Measurements from ENCODE around the gene DNAJB11.
A peak's percentile ranks its signal among the peaks of the same experiment; 100 is the strongest.

DNAJB11 gene

DNA sequence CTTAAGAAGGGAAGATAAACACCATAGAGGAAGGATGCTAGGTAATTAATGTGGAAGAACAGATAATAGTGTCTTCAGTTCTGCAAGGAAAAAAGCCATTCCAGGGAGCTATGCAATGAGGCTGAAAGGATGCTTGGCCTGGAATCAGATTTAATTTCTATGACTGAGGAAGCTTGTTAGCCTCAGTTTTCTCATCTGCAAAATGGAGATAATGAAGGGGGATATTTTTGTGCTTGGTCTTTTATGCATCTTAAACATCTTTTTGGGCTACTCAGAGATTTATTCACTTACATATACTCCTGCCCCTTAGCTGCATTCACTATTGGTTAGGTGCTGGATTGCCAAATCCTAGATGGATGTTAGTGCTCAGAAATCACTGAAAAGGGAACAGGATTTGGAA lies 16.7 kb downstream of the DNAJB11 start:
- no peak overlapping the region for H3K4me3 ChIP-seq (ENCODE audit: control insufficient read depth, low read depth, low read length)
- TF ChIP-seq, protein P1, sequence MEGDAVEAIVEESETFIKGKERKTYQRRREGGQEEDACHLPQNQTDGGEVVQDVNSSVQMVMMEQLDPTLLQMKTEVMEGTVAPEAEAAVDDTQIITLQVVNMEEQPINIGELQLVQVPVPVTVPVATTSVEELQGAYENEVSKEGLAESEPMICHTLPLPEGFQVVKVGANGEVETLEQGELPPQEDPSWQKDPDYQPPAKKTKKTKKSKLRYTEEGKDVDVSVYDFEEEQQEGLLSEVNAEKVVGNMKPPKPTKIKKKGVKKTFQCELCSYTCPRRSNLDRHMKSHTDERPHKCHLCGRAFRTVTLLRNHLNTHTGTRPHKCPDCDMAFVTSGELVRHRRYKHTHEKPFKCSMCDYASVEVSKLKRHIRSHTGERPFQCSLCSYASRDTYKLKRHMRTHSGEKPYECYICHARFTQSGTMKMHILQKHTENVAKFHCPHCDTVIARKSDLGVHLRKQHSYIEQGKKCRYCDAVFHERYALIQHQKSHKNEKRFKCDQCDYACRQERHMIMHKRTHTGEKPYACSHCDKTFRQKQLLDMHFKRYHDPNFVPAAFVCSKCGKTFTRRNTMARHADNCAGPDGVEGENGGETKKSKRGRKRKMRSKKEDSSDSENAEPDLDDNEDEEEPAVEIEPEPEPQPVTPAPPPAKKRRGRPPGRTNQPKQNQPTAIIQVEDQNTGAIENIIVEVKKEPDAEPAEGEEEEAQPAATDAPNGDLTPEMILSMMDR (conservative IDR thresholded peaks at IDR 0.05; ENCODE audit: control insufficient read depth, insufficient read depth, low read depth, low read length), result no peak
- no peak for DNase-seq (ENCODE audit: low read depth)

GRCh38 chr3:186588632-186589031 lies 18.1 kb downstream of the DNAJB11 start:
- H3K4me3 ChIP-seq (ENCODE audit: control insufficient read depth, low read depth, low read length), result no peak overlapping the region
- TF ChIP-seq, protein P1 (conservative IDR thresholded peaks at IDR 0.05; ENCODE audit: control insufficient read depth, insufficient read depth, low read depth, low read length), result no peak
- no peak for DNase-seq (ENCODE audit: low read depth)

GRCh38 chr3:186589121-186589520 lies 18.6 kb downstream of the DNAJB11 start:
- no peak overlapping the region for H3K4me3 ChIP-seq (ENCODE audit: control insufficient read depth, low read depth, low read length)
- TF ChIP-seq, protein P1 (conservative IDR thresholded peaks at IDR 0.05; ENCODE audit: control insufficient read depth, insufficient read depth, low read depth, low read length), result peak; percentile 39
- DNase-seq (ENCODE audit: low read depth), result peak; percentile 52

DNA sequence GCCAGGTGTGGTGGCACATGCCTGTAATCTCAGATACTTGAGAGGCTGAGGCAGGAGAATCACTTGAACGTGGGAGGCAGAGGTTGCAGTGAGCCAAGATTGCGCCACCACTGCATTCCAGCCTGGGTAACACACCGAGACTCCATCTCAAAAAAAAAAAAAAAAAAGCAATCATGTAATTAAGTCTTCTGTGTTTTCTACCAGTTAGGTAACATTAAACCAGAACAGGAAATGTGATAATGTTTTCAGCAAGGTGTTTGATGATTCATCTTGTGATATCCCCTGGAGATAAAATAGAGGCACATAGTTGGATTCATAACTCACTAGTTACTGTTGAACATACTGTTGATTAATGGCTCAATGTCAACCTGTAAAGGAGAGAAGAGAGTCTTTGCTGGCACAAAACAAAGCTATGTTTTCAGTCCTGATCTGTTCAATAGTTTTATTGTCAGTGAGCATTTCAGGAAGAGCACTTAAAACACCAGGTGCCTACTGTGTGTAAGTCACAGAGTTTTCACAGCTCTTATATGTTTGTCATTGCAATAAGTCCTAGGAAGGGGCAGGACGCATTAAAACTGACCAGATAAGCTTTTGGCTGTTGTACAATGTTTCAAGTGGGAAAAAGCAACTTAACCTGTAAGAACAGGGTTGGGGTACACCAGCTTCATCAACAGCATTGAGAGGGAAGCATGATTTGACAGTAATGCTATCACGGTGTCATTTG lies 19.5 kb downstream of the DNAJB11 start:
- H3K4me3 ChIP-seq (ENCODE audit: control insufficient read depth, low read depth, low read length), result no peak overlapping the region
- peak; percentile 34 for DNase-seq (ENCODE audit: low read depth)
- TF ChIP-seq, protein P1 (conservative IDR thresholded peaks at IDR 0.05; ENCODE audit: control insufficient read depth, insufficient read depth, low read depth, low read length), result no peak

DNA sequence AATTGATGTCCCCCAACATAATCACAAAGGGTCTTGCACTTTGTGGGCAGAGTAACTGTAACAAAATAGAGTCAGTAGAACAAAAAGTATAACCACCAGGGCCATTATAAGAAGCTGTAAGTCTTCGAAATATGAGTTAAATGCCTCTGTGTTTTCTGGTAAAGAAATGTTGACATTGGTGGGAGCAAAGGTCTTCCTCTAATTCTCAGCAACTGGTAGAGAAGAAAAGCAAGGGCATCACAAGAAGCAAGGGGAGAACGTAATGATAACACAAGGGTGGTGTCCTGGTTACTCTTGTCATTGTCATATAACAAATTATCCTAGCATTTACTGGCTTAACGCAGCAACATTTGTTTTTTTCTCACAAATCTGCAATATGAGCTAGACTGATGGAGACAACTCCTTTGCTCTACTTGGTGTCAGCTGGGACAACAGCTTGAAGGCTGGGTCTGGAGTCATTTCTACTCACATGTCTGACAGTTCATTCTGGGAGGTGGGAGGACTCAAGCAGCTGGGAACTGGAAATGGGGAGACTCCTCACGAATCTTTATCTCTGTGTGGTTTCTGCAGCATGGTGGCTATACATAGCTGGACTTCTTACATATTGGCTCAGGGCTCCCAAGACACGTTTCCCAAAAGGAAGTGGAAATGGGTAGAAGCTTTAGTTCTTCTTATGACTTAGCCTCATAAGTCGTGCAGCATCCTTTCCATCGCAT lies 20.2 kb downstream of the DNAJB11 start:
- no peak overlapping the region for H3K4me3 ChIP-seq (ENCODE audit: control insufficient read depth, low read depth, low read length)
- no peak for DNase-seq (ENCODE audit: low read depth)
- TF ChIP-seq, protein P1 (conservative IDR thresholded peaks at IDR 0.05; ENCODE audit: control insufficient read depth, insufficient read depth, low read depth, low read length), result no peak

GRCh38 chr3:186592682-186593081 lies 22.2 kb downstream of the DNAJB11 start:
- DNase-seq (ENCODE audit: low read depth), result no peak
- no peak overlapping the region for H3K4me3 ChIP-seq (ENCODE audit: control insufficient read depth, low read depth, low read length)
- TF ChIP-seq, protein P1 (conservative IDR thresholded peaks at IDR 0.05; ENCODE audit: control insufficient read depth, insufficient read depth, low read depth, low read length), result no peak
